ENCODE results near the gene B4GALNT2.

- TF ChIP-seq CTCF (IDR thresholded peaks at IDR 0.05), result no peak
- no peak for TF ChIP-seq POLR2A (IDR thresholded peaks at IDR 0.05)
These were observed 54.7 kb downstream of the B4GALNT2 start for GRCh38 chr17:49187301-49187700.

Measured in right lobe of liver (tissue), 4 donors.